ENCODE results near the gene GRIK3. TPM values are rescaled to one million over a fixed set of nuclear protein-coding genes. Genes with fewer than 3 reads are reported as not detected.
"Not testable (repeated sequence)": the region's sequence is repeated elsewhere in the genome, so short reads cannot be mapped to it uniquely, and the experiment has no call there.

Gene GRIK3
- total RNA-seq, 2 experiments from 2014 or later, result not detected

GRCh38 chr1:36772647-36773495 lies 261.4 kb downstream of the GRIK3 start:
- Mint-ChIP-seq H3K4me1 (no peaks in the 10 kb centered on the region), H3K27ac (no peak overlapping the region), H3K9me3 (ENCODE audit: low read depth) (no peaks in the 10 kb centered on the region), H3K27me3 (peaks cover 59% of the 10 kb centered on the region), H3K36me3 (no peaks in the 10 kb centered on the region), H3K4me3 (no peak overlapping the region)
- ATAC-seq (no peak), DNase-seq (no peak)
- CTCF ChIA-PET, result no interaction called here

GRCh38 chr1:36771660-36772284 lies 262.5 kb downstream of the GRIK3 start:
- Mint-ChIP-seq H3K4me3 (no peak overlapping the region), H3K36me3 (no peaks in the 10 kb centered on the region), H3K27ac (no peak overlapping the region), H3K4me1 (no peaks in the 10 kb centered on the region), H3K27me3 (peaks cover 49% of the 10 kb centered on the region), H3K9me3 (ENCODE audit: low read depth) (no peaks in the 10 kb centered on the region)
- CTCF ChIA-PET, result no interaction called here
- no peak for ATAC-seq
- no peak for DNase-seq

- DNase-seq, result no peak
- H3K4me3 Mint-ChIP-seq, result no peak overlapping the region
- no peak overlapping the region for H3K27ac Mint-ChIP-seq
- peaks cover 46% of the 10 kb centered on the region for H3K27me3 Mint-ChIP-seq
- CTCF ChIA-PET, result no interaction called here
- ATAC-seq, result no peak
- H3K36me3 Mint-ChIP-seq, result no peaks in the 10 kb centered on the region
- H3K9me3 Mint-ChIP-seq (ENCODE audit: low read depth), result no peaks in the 10 kb centered on the region
- no peaks in the 10 kb centered on the region for H3K4me1 Mint-ChIP-seq
These were observed 263.1 kb downstream of the GRIK3 start for GRCh38 chr1:36771240-36771639.

GRCh38 chr1:36769886-36770830 lies 264.2 kb downstream of the GRIK3 start:
- DNase-seq, result no peak
- H3K27ac Mint-ChIP-seq, result no peak overlapping the region
- H3K4me3 Mint-ChIP-seq, result no peak overlapping the region
- H3K36me3 Mint-ChIP-seq, result no peaks in the 10 kb centered on the region
- CTCF ChIA-PET, result no interaction called here
- ATAC-seq, result no peak
- peaks cover 37% of the 10 kb centered on the region for H3K27me3 Mint-ChIP-seq
- no peaks in the 10 kb centered on the region for H3K4me1 Mint-ChIP-seq
- H3K9me3 Mint-ChIP-seq (ENCODE audit: low read depth), result no peaks in the 10 kb centered on the region

- Mint-ChIP-seq H3K4me3 (no peak overlapping the region), H3K27me3 (peaks cover 36% of the 10 kb centered on the region), H3K4me1 (no peaks in the 10 kb centered on the region), H3K27ac (no peak overlapping the region), H3K9me3 (ENCODE audit: low read depth) (no peaks in the 10 kb centered on the region), H3K36me3 (no peaks in the 10 kb centered on the region)
- no peak for DNase-seq
- no peak for ATAC-seq
- CTCF ChIA-PET, result no interaction called here
These were observed 265.7 kb downstream of the GRIK3 start for GRCh38 chr1:36768486-36769178.

GRCh38 chr1:36767429-36767828 lies 266.9 kb downstream of the GRIK3 start:
- ATAC-seq; H3K4me1 Mint-ChIP-seq; CTCF ChIA-PET; H3K9me3 Mint-ChIP-seq (ENCODE audit: low read depth); H3K27ac Mint-ChIP-seq; DNase-seq; H3K36me3 Mint-ChIP-seq; H3K4me3 Mint-ChIP-seq: not testable (repeated sequence)
- H3K27me3 Mint-ChIP-seq, result peaks cover 28% of the 10 kb centered on the region

GRCh38 chr1:36766481-36766880 lies 267.8 kb downstream of the GRIK3 start:
- Mint-ChIP-seq H3K27ac (no peak overlapping the region), H3K9me3 (ENCODE audit: low read depth) (no peaks in the 10 kb centered on the region), H3K27me3 (peaks cover 22% of the 10 kb centered on the region), H3K4me3 (no peak overlapping the region), H3K36me3 (no peaks in the 10 kb centered on the region), H3K4me1 (no peaks in the 10 kb centered on the region)
- CTCF ChIA-PET, result no interaction called here
- DNase-seq (no peak), ATAC-seq (no peak)

- DNase-seq (no peak), ATAC-seq (no peak)
- Mint-ChIP-seq H3K9me3 (ENCODE audit: low read depth) (no peaks in the 10 kb centered on the region), H3K36me3 (no peaks in the 10 kb centered on the region), H3K27ac (no peak overlapping the region), H3K27me3 (peaks cover 17% of the 10 kb centered on the region), H3K4me3 (no peak overlapping the region), H3K4me1 (no peaks in the 10 kb centered on the region)
- CTCF ChIA-PET, result no interaction called here
These were observed 268.5 kb downstream of the GRIK3 start for GRCh38 chr1:36765785-36766300.

- DNase-seq (no peak), ATAC-seq (no peak)
- no peak overlapping the region for H3K27ac Mint-ChIP-seq
- no peak overlapping the region for H3K4me3 Mint-ChIP-seq
- H3K4me1 Mint-ChIP-seq, result no peaks in the 10 kb centered on the region
- H3K36me3 Mint-ChIP-seq, result no peaks in the 10 kb centered on the region
- no peaks in the 10 kb centered on the region for H3K9me3 Mint-ChIP-seq (ENCODE audit: low read depth)
- CTCF ChIA-PET, result no interaction called here
- H3K27me3 Mint-ChIP-seq, result peaks cover 7% of the 10 kb centered on the region
These were observed 269.5 kb downstream of the GRIK3 start for GRCh38 chr1:36764798-36765197.

- CTCF ChIA-PET, result no interaction called here
- DNase-seq, result no peak
- H3K4me1 Mint-ChIP-seq, result no peaks in the 10 kb centered on the region
- no peak overlapping the region for H3K27ac Mint-ChIP-seq
- no peak for ATAC-seq
- H3K9me3 Mint-ChIP-seq (ENCODE audit: low read depth), result no peaks in the 10 kb centered on the region
- no peaks in the 10 kb centered on the region for H3K36me3 Mint-ChIP-seq
- H3K4me3 Mint-ChIP-seq, result no peak overlapping the region
- H3K27me3 Mint-ChIP-seq, result no peaks in the 10 kb centered on the region
These were observed 270.5 kb downstream of the GRIK3 start for GRCh38 chr1:36763771-36764170.

GRCh38 chr1:36762174-36762573 lies 272.1 kb downstream of the GRIK3 start:
- Mint-ChIP-seq H3K9me3 (ENCODE audit: low read depth) (no peaks in the 10 kb centered on the region), H3K4me1 (no peaks in the 10 kb centered on the region), H3K36me3 (no peaks in the 10 kb centered on the region), H3K4me3 (no peak overlapping the region), H3K27me3 (no peaks in the 10 kb centered on the region), H3K27ac (no peak overlapping the region)
- DNase-seq (no peak), ATAC-seq (no peak)
- CTCF ChIA-PET, result no interaction called here

GRCh38 chr1:36761113-36761512 lies 273.2 kb downstream of the GRIK3 start:
- no peaks in the 10 kb centered on the region for H3K4me1 Mint-ChIP-seq
- H3K27me3 Mint-ChIP-seq, result no peaks in the 10 kb centered on the region
- no peak overlapping the region for H3K4me3 Mint-ChIP-seq
- CTCF ChIA-PET, result no interaction called here
- no peaks in the 10 kb centered on the region for H3K9me3 Mint-ChIP-seq (ENCODE audit: low read depth)
- H3K36me3 Mint-ChIP-seq, result no peaks in the 10 kb centered on the region
- no peak overlapping the region for H3K27ac Mint-ChIP-seq
- DNase-seq (no peak), ATAC-seq (no peak)

- Mint-ChIP-seq H3K4me3 (no peak overlapping the region), H3K27ac (no peak overlapping the region), H3K27me3 (no peaks in the 10 kb centered on the region), H3K9me3 (ENCODE audit: low read depth) (no peaks in the 10 kb centered on the region), H3K4me1 (no peaks in the 10 kb centered on the region), H3K36me3 (no peaks in the 10 kb centered on the region)
- no peak for ATAC-seq
- no peak for DNase-seq
- CTCF ChIA-PET, result no interaction called here
These were observed 274.2 kb downstream of the GRIK3 start for GRCh38 chr1:36760081-36760480.

Data from activated CD8-positive, alpha-beta memory T cell treated with anti-CD3 and anti-CD28 coated beads, Interleukin-2, amount 10 ng/mL, durations not matched to agents 7 days and 5 days (primary cell).